GM21723 (cell line): ENCODE measurements around the gene CAPN15.
A peak's percentile ranks its signal among the peaks of the same experiment; 100 is the strongest.

Experiments used
- ATAC-seq: cut with Tn5 transposase; IDR thresholded peaks from one replicate; pipeline ENCODE4 v1.9.1; 2021; ENCODE audit warnings: mild to moderate bottlenecking, moderate library complexity; ENCODE audit not compliant: unreplicated experiment

CAPN15 gene

GRCh38 chr16:574021-574760 lies 46.7 kb downstream of the CAPN15 start:
- ATAC-seq: no peak

- ATAC-seq: no peak
Measured at GRCh38 chr16:575354-576196, 48.1 kb downstream of the CAPN15 start.

GRCh38 chr16:576197-576822 lies 48.8 kb downstream of the CAPN15 start:
- ATAC-seq: no peak

DNA sequence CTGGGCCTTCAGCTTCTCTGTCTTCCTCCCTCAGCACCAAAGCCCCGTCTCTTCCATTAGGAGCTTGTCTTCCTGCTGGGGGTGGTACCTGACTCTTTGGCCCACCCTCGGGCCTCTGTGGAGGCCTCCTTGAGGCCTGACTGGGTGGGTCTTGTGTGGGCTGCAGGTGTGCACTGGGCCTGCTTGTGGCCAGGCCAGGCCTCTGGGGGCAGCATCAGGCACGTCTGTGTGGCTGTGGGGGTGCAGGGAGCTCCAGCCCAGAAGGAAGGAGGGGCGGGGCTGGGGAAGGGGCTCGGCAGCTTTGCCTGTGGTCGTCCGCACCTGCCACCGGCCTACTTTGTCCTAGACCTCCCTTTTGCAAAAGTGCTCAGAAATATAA lies 49.3 kb downstream of the CAPN15 start:
- no peak for ATAC-seq

GRCh38 chr16:577796-578195 lies 50.3 kb downstream of the CAPN15 start:
- no peak for ATAC-seq

- no peak for ATAC-seq
Measured at GRCh38 chr16:578232-578869, 50.8 kb downstream of the CAPN15 start.

DNA sequence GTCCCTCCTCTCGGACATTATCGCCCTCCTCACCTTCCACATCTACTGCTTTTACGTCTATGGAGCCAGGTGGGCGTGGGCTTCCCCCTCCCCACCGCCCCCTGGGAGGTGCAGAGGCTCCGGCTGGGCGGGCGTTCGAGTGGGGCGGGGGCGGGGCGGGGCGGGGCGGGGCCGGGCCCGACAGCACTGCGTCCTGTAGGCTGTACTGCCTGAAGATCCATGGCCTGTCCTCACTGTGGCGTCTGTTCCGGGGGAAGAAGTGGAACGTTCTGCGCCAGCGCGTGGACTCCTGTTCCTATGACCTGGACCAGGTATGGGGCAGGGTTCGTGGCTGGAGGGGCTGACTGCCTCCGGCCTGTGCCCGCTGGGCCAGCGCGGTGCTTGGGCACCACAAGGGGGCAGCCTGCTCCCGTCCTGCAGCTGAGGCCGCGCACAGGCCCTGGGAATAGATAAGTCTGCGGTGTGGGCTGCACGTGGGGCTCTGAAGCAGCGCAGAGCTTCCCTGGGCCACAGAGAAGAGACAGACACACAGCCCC lies 51.4 kb downstream of the CAPN15 start:
- no peak for ATAC-seq

DNA sequence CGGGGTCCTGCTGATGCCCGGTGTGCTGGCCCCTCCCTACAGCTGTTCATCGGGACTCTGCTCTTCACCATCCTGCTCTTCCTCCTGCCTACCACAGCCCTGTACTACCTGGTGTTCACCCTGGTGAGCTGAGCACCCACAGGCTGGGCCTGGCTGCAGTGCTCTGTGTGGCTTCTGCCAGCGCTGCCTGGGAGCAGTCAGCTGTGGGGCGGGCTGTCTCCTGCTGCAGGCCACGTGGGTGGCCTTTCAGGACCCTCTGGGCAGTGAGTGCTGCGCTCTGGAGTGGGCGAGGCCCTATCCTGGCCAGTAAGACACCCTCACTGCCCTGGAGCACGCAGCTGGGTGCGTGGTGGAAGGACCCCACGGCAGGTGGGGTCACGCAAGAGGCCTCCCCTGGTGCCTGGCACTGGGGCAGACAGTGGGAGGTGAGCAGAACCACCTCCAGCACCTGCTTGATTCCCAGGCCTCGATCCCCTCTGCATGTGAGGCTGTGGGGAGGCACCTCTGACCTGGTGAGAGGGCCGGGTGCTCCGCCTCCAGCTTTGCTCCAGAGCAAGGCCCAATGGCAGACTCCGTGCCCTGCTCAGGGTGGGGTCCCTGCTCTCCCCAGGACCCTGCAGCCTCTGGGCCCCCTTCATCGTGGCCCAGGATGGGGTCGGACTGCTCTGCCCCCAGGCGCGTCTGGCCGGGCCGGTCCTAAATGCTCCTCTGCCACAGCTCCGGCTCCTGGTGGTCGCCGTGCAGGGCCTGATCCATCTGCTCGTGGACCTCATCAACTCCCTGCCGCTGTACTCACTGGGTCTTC lies 52.8 kb downstream of the CAPN15 start:
- ATAC-seq: no peak

- ATAC-seq: no peak
Measured at GRCh38 chr16:580946-581498, 53.5 kb downstream of the CAPN15 start.

DNA sequence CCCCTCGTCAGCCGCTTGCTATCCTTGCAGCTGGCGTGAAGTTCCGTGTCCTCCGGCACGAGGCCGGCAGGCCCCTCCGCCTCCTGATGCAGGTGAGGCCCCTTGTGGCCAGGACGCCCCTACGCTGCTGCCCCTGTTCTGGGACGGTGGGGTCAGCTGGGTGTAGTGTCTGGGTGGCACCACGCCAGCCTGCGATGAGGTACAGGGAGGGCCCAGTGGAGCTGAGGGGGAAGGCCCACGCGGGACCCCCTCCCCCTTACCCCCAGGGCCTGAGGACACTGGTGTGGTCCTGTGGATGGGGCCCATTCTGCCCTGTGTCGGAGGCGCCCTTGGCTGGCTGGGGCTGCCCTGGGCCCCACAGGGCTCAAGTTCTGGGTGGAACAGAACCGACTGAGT lies 54.7 kb downstream of the CAPN15 start:
- no peak for ATAC-seq

GRCh38 chr16:582614-583331 lies 55.3 kb downstream of the CAPN15 start:
- no peak for ATAC-seq

DNA sequence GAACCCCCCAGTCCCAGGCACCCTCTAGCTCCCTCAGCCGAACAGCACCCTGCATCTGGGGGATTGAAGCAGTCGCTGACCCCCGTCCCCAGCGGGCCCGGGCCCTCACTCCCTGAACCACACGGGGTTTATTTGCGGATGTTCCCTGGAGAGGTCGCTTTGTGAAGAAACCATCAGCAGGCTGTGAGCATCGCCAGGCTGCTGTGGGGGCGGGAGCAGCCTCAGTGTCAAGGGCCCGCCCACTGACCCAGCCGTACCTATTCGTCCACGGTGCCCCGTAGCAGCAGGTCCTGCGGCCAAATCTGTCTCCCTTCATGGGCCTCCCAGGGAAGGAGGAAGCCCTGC lies 55.9 kb downstream of the CAPN15 start:
- no peak for ATAC-seq

DNA sequence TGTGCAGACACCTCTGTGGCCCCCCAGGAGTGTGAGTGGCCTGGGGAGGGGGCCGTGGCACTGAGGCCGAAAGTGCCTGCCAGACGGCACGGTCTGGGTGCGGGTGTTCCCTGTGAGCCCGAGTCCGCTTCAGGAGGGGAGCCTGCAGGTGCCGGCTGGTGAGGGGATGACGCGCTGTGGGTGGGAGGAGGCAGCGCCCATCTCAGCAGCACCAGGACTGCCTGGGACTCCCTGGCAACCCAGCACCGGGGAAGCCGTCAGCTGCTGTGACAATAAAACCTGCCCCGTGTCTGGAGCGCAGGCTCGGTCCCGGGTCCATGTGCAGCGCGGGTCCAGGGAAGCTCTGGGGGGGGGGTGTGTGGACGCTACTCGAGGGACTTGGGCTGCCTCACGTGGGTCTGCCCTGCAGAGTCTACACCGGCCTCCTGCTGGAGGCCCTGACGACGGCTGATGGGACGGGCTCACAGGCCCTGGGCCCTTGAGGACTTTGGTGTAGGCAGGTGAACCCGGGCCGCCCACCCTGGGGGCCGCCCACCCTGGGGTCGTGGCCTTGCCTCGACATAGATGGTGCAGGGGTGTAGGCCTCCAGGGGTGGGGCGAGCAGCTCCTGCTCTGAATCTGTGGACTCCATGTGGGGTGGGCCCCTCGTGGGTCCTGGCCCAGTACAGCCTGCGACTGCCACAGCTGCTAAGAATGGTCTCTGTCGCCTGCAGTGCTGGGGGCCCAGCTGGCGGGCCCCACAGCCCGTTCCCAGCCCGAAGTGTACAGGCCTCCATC lies 56.5 kb downstream of the CAPN15 start:
- no peak for ATAC-seq

- no peak for ATAC-seq
Measured at GRCh38 chr16:585351-585750, 57.8 kb downstream of the CAPN15 start.

DNA sequence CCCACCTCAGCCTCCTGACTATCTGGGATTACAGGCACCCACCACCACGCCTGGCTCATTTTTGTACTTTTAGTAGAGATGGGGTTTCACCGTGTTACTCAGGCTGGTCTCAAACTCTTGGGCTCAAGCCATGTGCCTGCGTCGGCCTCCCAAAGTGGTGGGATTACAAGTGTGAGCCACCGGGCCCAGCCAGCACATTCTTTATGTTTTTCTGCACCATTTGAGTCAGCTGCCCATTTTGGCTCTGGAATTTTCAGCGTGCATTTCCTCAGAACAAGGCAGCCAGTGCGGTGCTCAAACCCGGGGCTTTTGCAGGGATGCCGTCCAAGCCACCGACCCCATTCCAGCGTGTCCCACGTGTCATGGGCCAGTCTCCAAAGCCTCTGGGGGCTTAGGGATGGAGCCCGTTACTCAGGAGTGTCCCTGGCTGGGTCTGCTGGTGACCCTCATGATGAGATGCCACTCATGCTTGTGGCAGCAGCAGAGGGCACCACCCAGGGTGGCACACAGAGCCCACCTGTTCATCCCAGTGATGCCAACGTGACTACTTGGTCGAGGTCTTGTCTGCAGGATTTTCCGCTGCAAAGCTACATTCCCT lies 58.6 kb downstream of the CAPN15 start:
- no peak for ATAC-seq

DNA sequence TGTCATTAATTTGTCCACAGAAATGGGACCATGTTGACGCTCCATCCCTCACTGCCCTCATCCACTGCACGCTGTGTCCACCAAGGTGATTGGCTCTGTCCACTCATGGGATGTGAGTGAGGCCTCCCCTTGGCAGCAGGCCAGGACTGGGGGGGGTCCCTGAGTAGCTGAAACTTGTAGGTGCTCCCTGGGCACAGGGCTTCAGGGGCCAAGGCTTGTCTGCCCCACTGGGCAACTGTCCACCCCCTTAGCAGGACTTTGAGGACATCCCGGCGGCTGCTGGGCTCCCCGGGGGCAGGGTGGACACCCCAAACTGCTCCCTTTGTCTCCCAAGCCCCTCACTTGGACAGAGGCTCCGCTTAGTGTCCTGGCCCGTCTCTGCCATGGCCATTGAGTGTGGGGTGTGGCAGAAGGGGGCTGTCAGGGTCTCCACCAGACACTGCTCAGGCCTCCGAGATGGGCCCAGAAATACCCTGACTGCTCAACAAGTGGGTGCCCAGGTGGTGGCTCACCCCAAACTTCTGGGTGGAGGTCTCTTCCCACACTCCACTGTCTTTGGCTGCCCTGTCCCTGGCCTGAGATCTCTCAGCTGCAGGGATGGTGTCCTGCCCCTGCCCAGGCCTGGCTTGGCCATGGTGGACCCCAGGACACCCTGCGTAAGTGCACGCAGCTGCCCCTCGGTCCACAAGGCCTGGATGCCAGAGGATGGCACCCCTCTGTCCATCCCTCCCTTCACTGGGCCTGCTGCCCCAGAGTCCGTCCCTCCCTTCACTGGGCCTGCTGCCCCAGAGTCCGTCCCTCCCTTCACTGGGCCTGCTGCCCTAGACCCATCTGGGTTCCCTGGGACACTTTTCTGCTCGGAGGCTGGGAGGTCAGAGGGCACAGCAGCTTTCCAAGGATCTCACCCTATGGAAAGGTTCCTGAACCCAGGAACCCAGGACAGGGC lies 59.4 kb downstream of the CAPN15 start:
- ATAC-seq: no peak

DNA sequence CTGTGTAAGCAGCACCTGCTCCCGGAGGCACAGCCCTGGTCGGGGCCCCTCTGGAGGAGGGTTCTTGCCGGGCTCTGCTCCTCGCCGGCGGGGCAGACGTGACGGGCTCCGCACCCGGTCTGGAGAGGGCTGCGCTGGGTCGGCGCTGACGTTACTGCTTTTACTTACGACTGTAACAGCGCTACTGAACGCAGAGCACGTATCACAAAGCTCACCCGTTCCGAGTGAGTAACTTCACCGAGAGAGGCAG lies 61.1 kb downstream of the CAPN15 start:
- peak; percentile 15 for ATAC-seq
